HL-60 (cell line): ENCODE results near the gene GALNT12.

Experiments
- POLR2AphosphoS5 ChIP-seq: IDR thresholded peaks from 2 replicates; pipeline ENCODE4 v1.6.1; 2012; ENCODE audit warnings: low read depth
- REST ChIP-seq: IDR thresholded peaks from 2 replicates; pipeline ENCODE4 v1.6.1; 2012; ENCODE audit warnings: low read depth; ENCODE audit not compliant: insufficient replicate concordance
- TF ChIP-seq, protein P1 (sequence below): IDR thresholded peaks from one replicate; pipeline ENCODE4 v1.5.1; 2011; ENCODE audit warnings: low read length, control low read depth, inconsistent platforms; ENCODE audit not compliant: insufficient read depth

GRCh38 chr9:98886691-98887229, 79.3 kb downstream of the GALNT12 start:
- TF ChIP-seq, protein P1, sequence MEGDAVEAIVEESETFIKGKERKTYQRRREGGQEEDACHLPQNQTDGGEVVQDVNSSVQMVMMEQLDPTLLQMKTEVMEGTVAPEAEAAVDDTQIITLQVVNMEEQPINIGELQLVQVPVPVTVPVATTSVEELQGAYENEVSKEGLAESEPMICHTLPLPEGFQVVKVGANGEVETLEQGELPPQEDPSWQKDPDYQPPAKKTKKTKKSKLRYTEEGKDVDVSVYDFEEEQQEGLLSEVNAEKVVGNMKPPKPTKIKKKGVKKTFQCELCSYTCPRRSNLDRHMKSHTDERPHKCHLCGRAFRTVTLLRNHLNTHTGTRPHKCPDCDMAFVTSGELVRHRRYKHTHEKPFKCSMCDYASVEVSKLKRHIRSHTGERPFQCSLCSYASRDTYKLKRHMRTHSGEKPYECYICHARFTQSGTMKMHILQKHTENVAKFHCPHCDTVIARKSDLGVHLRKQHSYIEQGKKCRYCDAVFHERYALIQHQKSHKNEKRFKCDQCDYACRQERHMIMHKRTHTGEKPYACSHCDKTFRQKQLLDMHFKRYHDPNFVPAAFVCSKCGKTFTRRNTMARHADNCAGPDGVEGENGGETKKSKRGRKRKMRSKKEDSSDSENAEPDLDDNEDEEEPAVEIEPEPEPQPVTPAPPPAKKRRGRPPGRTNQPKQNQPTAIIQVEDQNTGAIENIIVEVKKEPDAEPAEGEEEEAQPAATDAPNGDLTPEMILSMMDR, result no peak
- no peak for TF ChIP-seq POLR2AphosphoS5
- TF ChIP-seq REST, result no peak
